MM.1S (cell line): ENCODE data around the gene DNAH11.

Experiments
- EZH2 ChIP-seq: fragments of 300-600 bp; sonication (generic); optimal IDR thresholded peaks from 2 replicates; pipeline ENCODE3; 2017; ENCODE audit warnings: low read depth, mild to moderate bottlenecking, antibody characterized with exemption, low read length, mixed read lengths
- EZH2phosphoT487 ChIP-seq: fragments of 300-600 bp; sonication (generic); IDR thresholded peaks from 2 replicates; pipeline ENCODE4 v1.6.1; 2018; ENCODE audit warnings: antibody characterized with exemption, low read length
- TF ChIP-seq, protein P1 (sequence below): fragments of 300-600 bp; sonication (generic); IDR thresholded peaks from 2 replicates; pipeline ENCODE4 v1.5.1; 2016; ENCODE audit warnings: antibody characterized with exemption, low read length, mixed read lengths

GRCh38 chr7:21656796-21657195 lies 114.0 kb downstream of the DNAH11 start:
- TF ChIP-seq, protein P1, sequence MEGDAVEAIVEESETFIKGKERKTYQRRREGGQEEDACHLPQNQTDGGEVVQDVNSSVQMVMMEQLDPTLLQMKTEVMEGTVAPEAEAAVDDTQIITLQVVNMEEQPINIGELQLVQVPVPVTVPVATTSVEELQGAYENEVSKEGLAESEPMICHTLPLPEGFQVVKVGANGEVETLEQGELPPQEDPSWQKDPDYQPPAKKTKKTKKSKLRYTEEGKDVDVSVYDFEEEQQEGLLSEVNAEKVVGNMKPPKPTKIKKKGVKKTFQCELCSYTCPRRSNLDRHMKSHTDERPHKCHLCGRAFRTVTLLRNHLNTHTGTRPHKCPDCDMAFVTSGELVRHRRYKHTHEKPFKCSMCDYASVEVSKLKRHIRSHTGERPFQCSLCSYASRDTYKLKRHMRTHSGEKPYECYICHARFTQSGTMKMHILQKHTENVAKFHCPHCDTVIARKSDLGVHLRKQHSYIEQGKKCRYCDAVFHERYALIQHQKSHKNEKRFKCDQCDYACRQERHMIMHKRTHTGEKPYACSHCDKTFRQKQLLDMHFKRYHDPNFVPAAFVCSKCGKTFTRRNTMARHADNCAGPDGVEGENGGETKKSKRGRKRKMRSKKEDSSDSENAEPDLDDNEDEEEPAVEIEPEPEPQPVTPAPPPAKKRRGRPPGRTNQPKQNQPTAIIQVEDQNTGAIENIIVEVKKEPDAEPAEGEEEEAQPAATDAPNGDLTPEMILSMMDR = no peak
- TF ChIP-seq EZH2 (no peak), EZH2phosphoT487 (no peak)
